ENCODE results near the gene BSG. TPM values are rescaled to one million over a fixed set of nuclear protein-coding genes. Genes with fewer than 3 reads are reported as not detected.

BSG gene
- total and polyA plus RNA-seq, 10 of the 15 experiments (the other 5 are each of a cell fraction or from before 2014, with no cell fraction given): 2.8 to 297 (median 199) TPM

GRCh38 chr19:574658-575526 is 2.5 kb downstream of the BSG start:
- WGBS (ENCODE audit: insufficient coverage, insufficient replicate concordance, low lambda C conversion rate, missing lambda C conversion rate): 3% methylated on average over 30 of the region's 32 CpGs
- Histone ChIP-seq H3K36me3 (ENCODE audit: control insufficient read depth in 2 of 2, insufficient read depth in 2 of 2, low read length in 1 of 2) (peaks cover 0 to 22% of the 10 kb centered on the region in 2 experiments; a peak in 3 of 4 replicates), H3K4me1 (ENCODE audit: control insufficient read depth, insufficient read depth, low read length) (peaks cover 3% of the 10 kb centered on the region; the same call in 1 of the 2 replicates), H2AFZ (ENCODE audit: control insufficient read depth, low read depth, low read length) (no peak overlapping the region), H3K4me3 (peak overlapping the region; percentile 83), H3K9ac (ENCODE audit: control insufficient read depth, insufficient read depth, low read length) (peak overlapping the region; percentile 47), H3K27ac (ENCODE audit: control insufficient read depth, insufficient read depth) (peak overlapping the region; percentile 54), H3K79me2 (ENCODE audit: control insufficient read depth, insufficient read depth, low read length) (peaks cover 63% of the 10 kb centered on the region), H3K27me3 (replicated peaks in 1 of 2; ENCODE audit: control insufficient read depth in 2 of 2, insufficient read depth in 2 of 2, low read length in 1 of 2) (no peaks in the 10 kb centered on the region), H3K9me3 (replicated peaks; ENCODE audit: control insufficient read depth, insufficient read depth, low read length) (no peaks in the 10 kb centered on the region), H4K20me1 (ENCODE audit: control insufficient read depth, insufficient read depth) (0 out of 2 replicates have a peak, but pooled peaks cover 5% of the 10 kb centered on the region), H3K4me2 (ENCODE audit: control insufficient read depth, insufficient read depth) (peak overlapping the region; percentile 61)
- no TSS peak for BruUV-seq (replicated peaks)
- POLR2A ChIA-PET: interaction anchor here (0.6 to 0.9 kb wide), 4 partner anchors 20 to 556 kb away, joined by 3 to 6 read pairs (median 4); no protein-coding TSS in a partner anchor
- in situ Hi-C loops (cut with MboI): no loop called here
- RAD21 ChIA-PET (ENCODE audit: unreplicated experiment): interaction anchor here (0.9 to 2.0 kb wide), 8 partner anchors 10 to 105 kb away, joined by 3 to 11 read pairs (median 4); partner anchors contain the start of genes CDC34 and RNF126
- FAIRE-seq (peak; percentile 44), DNase-seq (ENCODE audit: low read depth, low spot score) (peak; percentile 28), ATAC-seq (peak; percentile 66)
- CTCF ChIA-PET: interaction anchor here (0.6 to 1.6 kb wide), 3 partner anchors 18 to 380 kb away, joined by 3 to 9 read pairs (median 7); no protein-coding TSS in a partner anchor
- intact Hi-C loops (cut with micrococcal nuclease; ENCODE audit: unreplicated experiment): loop anchor here (5.0 kb wide), 2 partner anchors 43 to 57 kb away; partner anchors contain the start of genes CDC34 and POLRMT
- SMC1A ChIA-PET (ENCODE audit: uncharacterized antibody, unreplicated experiment): interaction anchor here (0.8 to 2.0 kb wide), 5 partner anchors 11 to 86 kb away, joined by 3 to 20 read pairs (median 4); partner anchors contain the start of genes CDC34 and TPGS1
- no peak for TF ChIP-seq RB1 (IDR thresholded peaks at IDR 0.05; ENCODE audit: borderline replicate concordance)
- peak; percentile 32; the same call in 1 of the 2 replicates for TF ChIP-seq SMARCA5 (IDR thresholded peaks at IDR 0.05)
- TF ChIP-seq RAD51 (IDR thresholded peaks at IDR 0.05): no peak
- no peak for TF ChIP-seq ZNF24 (IDR thresholded peaks at IDR 0.05)
- TF ChIP-seq SIN3A (IDR thresholded peaks at IDR 0.05; ENCODE audit: low read depth, low read length): no peak
- TF ChIP-seq BCL3 (IDR thresholded peaks at IDR 0.05; ENCODE audit: borderline replicate concordance, insufficient read depth, low read depth, low read length, poor library complexity, severe bottlenecking): peak; percentile 14
- no peak for TF ChIP-seq CEBPB (IDR thresholded peaks at IDR 0.05; ENCODE audit: borderline replicate concordance in 1 of 2, low read depth in 2 of 2, low read length in 2 of 2)
- no peak for TF ChIP-seq RFX5 (IDR thresholded peaks at IDR 0.05; ENCODE audit: low read depth, low read length)
- TF ChIP-seq CHD4 (IDR thresholded peaks at IDR 0.05): no peak
- no peak for TF ChIP-seq ATF3 (IDR thresholded peaks at IDR 0.05; ENCODE audit: borderline replicate concordance, extremely low read depth, low read depth, low read length)
- no peak for TF ChIP-seq TBL1XR1 (IDR thresholded peaks at IDR 0.05; ENCODE audit: low read depth, low read length)
- TF ChIP-seq HCFC1 (IDR thresholded peaks at IDR 0.05; ENCODE audit: low read length): no peak
- TF ChIP-seq KAT2A (conservative IDR thresholded peaks at IDR 0.05; ENCODE audit: control insufficient read depth, low read depth, low read length): no peak
- no peak for TF ChIP-seq STAT3 (IDR thresholded peaks at IDR 0.05; ENCODE audit: low read depth, low read length)
- no peak for TF ChIP-seq RBBP5 (conservative IDR thresholded peaks at IDR 0.05)
- TF ChIP-seq EZH2 (IDR thresholded peaks at IDR 0.05; ENCODE audit: borderline replicate concordance, control insufficient read depth, low read depth, low read length): no peak
- TF ChIP-seq TCF3 (IDR thresholded peaks at IDR 0.05; ENCODE audit: borderline replicate concordance, insufficient read depth, low read depth, low read length): no peak
- TF ChIP-seq, protein P1, sequence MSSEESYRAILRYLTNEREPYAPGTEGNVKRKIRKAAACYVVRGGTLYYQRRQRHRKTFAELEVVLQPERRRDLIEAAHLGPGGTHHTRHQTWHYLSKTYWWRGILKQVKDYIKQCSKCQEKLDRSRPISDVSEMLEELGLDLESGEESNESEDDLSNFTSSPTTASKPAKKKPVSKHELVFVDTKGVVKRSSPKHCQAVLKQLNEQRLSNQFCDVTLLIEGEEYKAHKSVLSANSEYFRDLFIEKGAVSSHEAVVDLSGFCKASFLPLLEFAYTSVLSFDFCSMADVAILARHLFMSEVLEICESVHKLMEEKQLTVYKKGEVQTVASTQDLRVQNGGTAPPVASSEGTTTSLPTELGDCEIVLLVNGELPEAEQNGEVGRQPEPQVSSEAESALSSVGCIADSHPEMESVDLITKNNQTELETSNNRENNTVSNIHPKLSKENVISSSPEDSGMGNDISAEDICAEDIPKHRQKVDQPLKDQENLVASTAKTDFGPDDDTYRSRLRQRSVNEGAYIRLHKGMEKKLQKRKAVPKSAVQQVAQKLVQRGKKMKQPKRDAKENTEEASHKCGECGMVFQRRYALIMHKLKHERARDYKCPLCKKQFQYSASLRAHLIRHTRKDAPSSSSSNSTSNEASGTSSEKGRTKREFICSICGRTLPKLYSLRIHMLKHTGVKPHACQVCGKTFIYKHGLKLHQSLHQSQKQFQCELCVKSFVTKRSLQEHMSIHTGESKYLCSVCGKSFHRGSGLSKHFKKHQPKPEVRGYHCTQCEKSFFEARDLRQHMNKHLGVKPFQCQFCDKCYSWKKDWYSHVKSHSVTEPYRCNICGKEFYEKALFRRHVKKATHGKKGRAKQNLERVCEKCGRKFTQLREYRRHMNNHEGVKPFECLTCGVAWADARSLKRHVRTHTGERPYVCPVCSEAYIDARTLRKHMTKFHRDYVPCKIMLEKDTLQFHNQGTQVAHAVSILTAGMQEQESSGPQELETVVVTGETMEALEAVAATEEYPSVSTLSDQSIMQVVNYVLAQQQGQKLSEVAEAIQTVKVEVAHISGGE (CRISPR knock-in tag; IDR thresholded peaks at IDR 0.05): no peak
